Astrocyte (in vitro differentiated cells and primary cell): ENCODE data around the gene ITPRID1. TPM values are rescaled to one million over a fixed set of nuclear protein-coding genes. Genes with fewer than 3 reads are reported as not detected.

ENCODE experiments used
- DNase-seq: peaks from one replicate; pipeline ENCODE4 v3.0.0-alpha.2; 2010; ENCODE audit warnings: low read depth
- FAIRE-seq: peaks from 2 replicates; lab custom pipeline; 2011; peaks lifted over from hg19 to GRCh38; lab: Jason Lieb, UNC
- H2AFZ ChIP-seq: 2 replicates; pipeline ENCODE4 v1.6.0; 2012; ENCODE audit warnings: low read depth, low read length, inconsistent platforms
- H3K27ac ChIP-seq: 2 replicates; pipeline ENCODE4 v1.5.1; 2011; ENCODE audit warnings: low read depth, low read length, inconsistent platforms
- H3K27me3 ChIP-seq: 2 replicates; pipeline ENCODE4 v1.6.0; 2011; ENCODE audit warnings: low read length, inconsistent platforms; ENCODE audit not compliant: insufficient read depth
- H3K36me3 ChIP-seq: 2 replicates; pipeline ENCODE4 v1.5.1; 2011; ENCODE audit warnings: low read length, inconsistent platforms; ENCODE audit not compliant: insufficient read depth
- H3K4me1 ChIP-seq: 2 replicates; pipeline ENCODE4 v1.5.1; 2011; ENCODE audit warnings: low read length, inconsistent platforms; ENCODE audit not compliant: insufficient read depth
- H3K4me2 ChIP-seq: 2 replicates; pipeline ENCODE4 v1.6.0; 2012; ENCODE audit warnings: low read length, inconsistent platforms
- H3K4me3 ChIP-seq: 2 replicates; pipeline ENCODE4 v1.5.1; 2011; ENCODE audit warnings: low read depth, mild to moderate bottlenecking, low read length, inconsistent platforms; ENCODE audit not compliant: insufficient read depth
- H3K79me2 ChIP-seq: 2 replicates; pipeline ENCODE4 v1.6.0; 2012; ENCODE audit warnings: mild to moderate bottlenecking, low read length, inconsistent platforms; ENCODE audit not compliant: insufficient read depth
- H3K9ac ChIP-seq: 2 replicates; pipeline ENCODE4 v1.6.0; 2012; ENCODE audit warnings: mild to moderate bottlenecking, low read length, inconsistent platforms
- H3K9me3 ChIP-seq: 2 replicates; pipeline ENCODE4 v1.5.1; 2012; ENCODE audit warnings: low read depth, mild to moderate bottlenecking, low read length, inconsistent platforms; ENCODE audit not compliant: insufficient read depth
- H4K20me1 ChIP-seq: 2 replicates; pipeline ENCODE4 v1.6.0; 2012; ENCODE audit warnings: low read length, inconsistent platforms; ENCODE audit not compliant: insufficient read depth
- H3K27ac Mint-ChIP-seq: one replicate; pipeline ENCODE4 v1.8.0; 2021; ENCODE audit warnings: mild to moderate bottlenecking, mixed read lengths; ENCODE audit not compliant: unreplicated experiment
- H3K27me3 Mint-ChIP-seq: one replicate; pipeline ENCODE4 v1.8.0; 2021; ENCODE audit warnings: low read depth, mixed read lengths; ENCODE audit not compliant: unreplicated experiment
- H3K36me3 Mint-ChIP-seq: one replicate; pipeline ENCODE4 v1.8.0; 2021; ENCODE audit warnings: low read depth, mixed read lengths; ENCODE audit not compliant: unreplicated experiment
- H3K4me1 Mint-ChIP-seq: one replicate; pipeline ENCODE4 v1.8.0; 2021; ENCODE audit warnings: low read depth, mixed read lengths; ENCODE audit not compliant: unreplicated experiment
- H3K4me3 Mint-ChIP-seq: one replicate; pipeline ENCODE4 v1.8.0; 2021; ENCODE audit warnings: mild to moderate bottlenecking, moderate library complexity, mixed read lengths; ENCODE audit not compliant: unreplicated experiment
- H3K9me3 Mint-ChIP-seq: one replicate; pipeline ENCODE4 v1.8.0; 2021; ENCODE audit warnings: mild to moderate bottlenecking, mixed read lengths; ENCODE audit not compliant: unreplicated experiment
- EZH2 ChIP-seq: IDR thresholded peaks from 2 replicates; pipeline ENCODE4 v1.6.1; 2012; ENCODE audit warnings: mild to moderate bottlenecking, low read length, inconsistent platforms; ENCODE audit not compliant: insufficient read depth
- total RNA-seq: library from RNA; stranded (reverse); gene quantifications from 2 replicates; pipeline ENCODE4 v1.2.1, GENCODE V29; 2021
- TF ChIP-seq, protein P1 (sequence below): IDR thresholded peaks from 2 replicates; pipeline ENCODE4 v1.5.1; 2011; ENCODE audit warnings: low read depth, mild to moderate bottlenecking, inconsistent platforms, low read length, moderate library complexity; ENCODE audit not compliant: insufficient read depth

The ITPRID1 gene
- total RNA-seq, 1 donor from 2014 or later = not detected

DNA sequence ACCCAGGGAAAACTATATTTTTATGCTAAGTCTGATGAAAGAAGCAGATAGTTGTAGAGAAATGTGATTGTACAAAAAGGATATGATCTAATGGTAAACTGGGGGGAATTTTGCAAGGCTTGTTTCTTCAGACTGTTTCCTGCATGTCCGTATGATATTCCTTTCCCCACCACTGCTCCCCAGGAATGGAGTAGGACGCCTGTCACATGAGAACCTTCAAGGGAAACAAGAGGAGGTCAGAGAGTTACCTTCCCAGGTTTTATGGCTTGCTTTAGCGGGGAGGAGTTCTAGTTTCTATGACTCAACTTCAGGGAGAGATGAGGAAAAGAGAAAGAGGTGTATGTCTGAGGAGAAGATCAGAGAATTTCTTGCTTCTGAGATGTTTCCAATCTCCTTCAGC, 16.4 kb upstream of the ITPRID1 start:
- Histone ChIP-seq H3K27me3 (no peaks in the 10 kb centered on the region), H3K9me3 (no peaks in the 10 kb centered on the region), H2AFZ (no peak overlapping the region), H4K20me1 (no peaks in the 10 kb centered on the region), H3K4me2 (no peak overlapping the region), H3K9ac (no peak overlapping the region), H3K27ac (no peak overlapping the region), H3K4me1 (no peaks in the 10 kb centered on the region), H3K4me3 (no peak overlapping the region), H3K79me2 (no peaks in the 10 kb centered on the region), H3K36me3 (no peaks in the 10 kb centered on the region)
- H3K27ac Mint-ChIP-seq = no peak overlapping the region
- TF ChIP-seq EZH2 = no peak
- TF ChIP-seq, protein P1, sequence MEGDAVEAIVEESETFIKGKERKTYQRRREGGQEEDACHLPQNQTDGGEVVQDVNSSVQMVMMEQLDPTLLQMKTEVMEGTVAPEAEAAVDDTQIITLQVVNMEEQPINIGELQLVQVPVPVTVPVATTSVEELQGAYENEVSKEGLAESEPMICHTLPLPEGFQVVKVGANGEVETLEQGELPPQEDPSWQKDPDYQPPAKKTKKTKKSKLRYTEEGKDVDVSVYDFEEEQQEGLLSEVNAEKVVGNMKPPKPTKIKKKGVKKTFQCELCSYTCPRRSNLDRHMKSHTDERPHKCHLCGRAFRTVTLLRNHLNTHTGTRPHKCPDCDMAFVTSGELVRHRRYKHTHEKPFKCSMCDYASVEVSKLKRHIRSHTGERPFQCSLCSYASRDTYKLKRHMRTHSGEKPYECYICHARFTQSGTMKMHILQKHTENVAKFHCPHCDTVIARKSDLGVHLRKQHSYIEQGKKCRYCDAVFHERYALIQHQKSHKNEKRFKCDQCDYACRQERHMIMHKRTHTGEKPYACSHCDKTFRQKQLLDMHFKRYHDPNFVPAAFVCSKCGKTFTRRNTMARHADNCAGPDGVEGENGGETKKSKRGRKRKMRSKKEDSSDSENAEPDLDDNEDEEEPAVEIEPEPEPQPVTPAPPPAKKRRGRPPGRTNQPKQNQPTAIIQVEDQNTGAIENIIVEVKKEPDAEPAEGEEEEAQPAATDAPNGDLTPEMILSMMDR = no peak
- no peak for FAIRE-seq
- no peaks in the 10 kb centered on the region for H3K27me3 Mint-ChIP-seq
- H3K4me1 Mint-ChIP-seq = peaks cover 6% of the 10 kb centered on the region
- no peak overlapping the region for H3K4me3 Mint-ChIP-seq
- DNase-seq = no peak
- no peaks in the 10 kb centered on the region for H3K36me3 Mint-ChIP-seq
- peaks cover 1% of the 10 kb centered on the region for H3K9me3 Mint-ChIP-seq

DNA sequence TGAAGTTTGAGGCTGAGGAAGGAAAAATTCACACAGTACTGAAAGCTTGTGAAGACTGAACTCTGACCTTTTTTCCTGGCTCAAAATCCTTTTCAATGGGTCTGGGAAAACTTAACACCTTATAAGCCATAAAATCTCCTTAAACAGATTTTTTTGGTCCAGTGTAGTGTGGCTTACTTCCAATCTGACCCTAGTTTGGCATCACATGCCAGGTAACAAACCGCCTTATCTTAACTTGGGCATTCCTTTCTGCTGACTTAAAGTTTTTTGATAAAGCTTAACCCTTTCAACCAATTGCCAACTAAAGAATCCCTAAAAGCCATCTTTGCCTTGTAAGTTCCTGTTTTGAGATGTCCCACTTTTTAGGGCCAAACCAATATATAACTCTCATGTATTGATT, 13.2 kb upstream of the ITPRID1 start:
- Histone ChIP-seq H3K36me3 (no peaks in the 10 kb centered on the region), H3K9me3 (no peaks in the 10 kb centered on the region), H3K4me3 (no peak overlapping the region), H2AFZ (no peak overlapping the region), H3K9ac (no peak overlapping the region), H3K4me2 (no peak overlapping the region), H4K20me1 (no peaks in the 10 kb centered on the region), H3K4me1 (no peaks in the 10 kb centered on the region), H3K27ac (no peak overlapping the region), H3K79me2 (no peaks in the 10 kb centered on the region), H3K27me3 (no peaks in the 10 kb centered on the region)
- Mint-ChIP-seq H3K27me3 (no peaks in the 10 kb centered on the region), H3K4me3 (no peak overlapping the region), H3K9me3 (peaks cover 1% of the 10 kb centered on the region), H3K36me3 (no peaks in the 10 kb centered on the region), H3K4me1 (no peaks in the 10 kb centered on the region), H3K27ac (no peak overlapping the region)
- no peak for TF ChIP-seq EZH2
- TF ChIP-seq, protein P1 = no peak
- FAIRE-seq = no peak
- no peak for DNase-seq

DNA sequence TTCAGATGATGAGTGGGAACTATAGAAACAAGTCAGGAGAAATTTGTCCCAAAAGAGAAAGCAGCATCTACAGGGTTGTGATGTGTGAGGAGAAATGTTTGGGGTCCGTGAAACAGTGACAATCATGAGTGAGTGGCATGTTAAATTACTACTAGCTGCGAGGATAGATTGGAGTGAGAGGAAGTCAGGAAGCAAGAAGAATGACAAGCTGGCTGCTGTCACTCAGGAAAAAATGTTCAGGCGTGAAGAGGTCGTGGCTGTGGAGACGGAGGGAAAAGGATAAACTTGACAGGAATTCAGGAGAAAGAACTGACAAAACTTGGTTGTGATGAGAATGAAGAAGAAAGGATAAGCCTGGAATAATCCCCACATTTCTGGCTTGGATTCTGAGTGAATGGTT, 5.1 kb upstream of the ITPRID1 start:
- Mint-ChIP-seq H3K36me3 (no peaks in the 10 kb centered on the region), H3K4me3 (no peak overlapping the region), H3K4me1 (no peaks in the 10 kb centered on the region), H3K27me3 (no peaks in the 10 kb centered on the region), H3K9me3 (peaks cover 2% of the 10 kb centered on the region), H3K27ac (no peak overlapping the region)
- Histone ChIP-seq H4K20me1 (no peaks in the 10 kb centered on the region), H3K9me3 (no peaks in the 10 kb centered on the region), H2AFZ (no peak overlapping the region), H3K36me3 (no peaks in the 10 kb centered on the region), H3K4me1 (no peaks in the 10 kb centered on the region), H3K9ac (no peak overlapping the region), H3K27ac (no peak overlapping the region), H3K27me3 (no peaks in the 10 kb centered on the region), H3K79me2 (no peaks in the 10 kb centered on the region), H3K4me3 (no peak overlapping the region), H3K4me2 (no peak overlapping the region)
- DNase-seq (no peak), FAIRE-seq (no peak)
- TF ChIP-seq EZH2 = no peak
